HUES48 (cell line): ENCODE data around the gene AGO3.

Experiments used
- H3K27ac ChIP-seq: one replicate; pipeline ENCODE4 v1.7.0; 2013; ENCODE audit warnings: low read depth, low read length, inconsistent platforms
- H3K27me3 ChIP-seq: 2 replicates; pipeline ENCODE4 v1.6.1; 2013; ENCODE audit warnings: mild to moderate bottlenecking, low read length; ENCODE audit not compliant: control insufficient read depth, insufficient read depth
- H3K36me3 ChIP-seq: 2 replicates; pipeline ENCODE4 v1.6.1; 2013; ENCODE audit warnings: low read length; ENCODE audit not compliant: control insufficient read depth, insufficient read depth
- H3K4me1 ChIP-seq: 2 replicates; pipeline ENCODE4 v1.6.1; 2013; ENCODE audit warnings: mild to moderate bottlenecking, low read length; ENCODE audit not compliant: control insufficient read depth, insufficient read depth
- H3K4me3 ChIP-seq: 2 replicates; pipeline ENCODE4 v1.5.1; 2013; ENCODE audit warnings: mild to moderate bottlenecking, low read depth, low read length
- H3K9ac ChIP-seq: 2 replicates; pipeline ENCODE4 v1.6.1; 2013; ENCODE audit warnings: mild to moderate bottlenecking, low read depth, low read length, moderate library complexity
- H3K9me3 ChIP-seq: 2 replicates; pipeline ENCODE4 v1.6.1; 2013; ENCODE audit warnings: low read length; ENCODE audit not compliant: control insufficient read depth, insufficient read depth

AGO3 gene

GRCh38 chr1:36088577-36089392 is 157.9 kb downstream of the AGO3 start, which contains the start of gene ADPRS:
Gene ADPRS (plus strand): TSS chr1:36088892. CDS start chr1:36088905, 13 bp downstream.
- peak within 1 kb of the TSS; percentile 74 for H3K27ac ChIP-seq
- no peaks in the 10 kb centered on the region for H3K9me3 ChIP-seq
- peaks cover 9% of the 10 kb centered on the region; the same call in 1 of the 2 replicates for H3K4me1 ChIP-seq
- peak within 1 kb of the TSS; percentile 93 for H3K4me3 ChIP-seq
- peak within 1 kb of the TSS; percentile 71 for H3K9ac ChIP-seq
- H3K36me3 ChIP-seq, result peaks cover 34% of the 10 kb centered on the region
- H3K27me3 ChIP-seq, result no peaks in the 10 kb centered on the region; the same call in 1 of the 2 replicates

DNA sequence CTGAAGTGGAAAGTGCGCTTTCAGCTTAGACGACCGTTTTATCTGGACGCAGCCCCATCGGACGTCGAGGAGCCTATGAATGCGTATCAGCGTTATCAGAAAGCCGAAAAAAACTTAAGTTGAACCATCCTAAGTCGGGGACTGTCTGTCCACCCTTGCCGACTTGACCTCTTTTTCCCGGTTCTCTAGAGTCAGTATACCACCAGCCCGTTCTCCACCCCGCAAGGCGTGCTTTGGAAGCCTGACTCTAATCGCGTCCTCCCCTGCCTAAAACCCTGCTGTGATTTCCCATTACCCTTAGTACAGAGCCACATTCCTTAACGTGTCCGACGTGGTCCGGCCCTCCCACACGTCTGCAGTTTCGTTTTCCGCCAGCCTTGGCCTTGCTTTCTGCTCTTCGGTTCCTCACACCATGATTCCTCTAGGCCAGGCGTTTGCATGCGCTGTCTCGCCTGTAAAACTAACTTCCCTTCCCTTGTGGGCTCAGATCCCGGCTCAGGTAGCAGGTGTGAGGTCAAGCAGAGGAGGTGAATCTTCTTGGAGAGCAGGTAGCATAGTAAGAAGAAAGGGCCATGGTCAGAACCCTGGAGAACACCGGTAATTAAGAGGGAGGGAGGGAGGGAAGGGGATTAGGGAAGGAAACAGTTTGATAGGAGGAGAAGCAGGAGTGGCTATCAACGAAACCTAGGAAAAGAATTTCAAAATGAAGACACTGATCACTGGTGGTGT is 158.7 kb downstream of the AGO3 start:
- Histone ChIP-seq H3K9me3 (no peaks in the 10 kb centered on the region), H3K9ac (peak overlapping the region; percentile 71), H3K36me3 (peaks cover 42% of the 10 kb centered on the region), H3K27me3 (no peaks in the 10 kb centered on the region; the same call in 1 of the 2 replicates), H3K4me1 (peaks cover 9% of the 10 kb centered on the region; the same call in 1 of the 2 replicates), H3K4me3 (peak overlapping the region; percentile 93), H3K27ac (peak overlapping the region; percentile 29)

- Histone ChIP-seq H3K4me1 (peaks cover 9% of the 10 kb centered on the region; the same call in 1 of the 2 replicates), H3K9ac (no peak overlapping the region), H3K27me3 (no peaks in the 10 kb centered on the region), H3K27ac (no peak overlapping the region), H3K9me3 (no peaks in the 10 kb centered on the region), H3K36me3 (peaks cover 58% of the 10 kb centered on the region), H3K4me3 (no peak overlapping the region)
Observed at GRCh38 chr1:36091141-36091540, 160.2 kb downstream of the AGO3 start.

DNA sequence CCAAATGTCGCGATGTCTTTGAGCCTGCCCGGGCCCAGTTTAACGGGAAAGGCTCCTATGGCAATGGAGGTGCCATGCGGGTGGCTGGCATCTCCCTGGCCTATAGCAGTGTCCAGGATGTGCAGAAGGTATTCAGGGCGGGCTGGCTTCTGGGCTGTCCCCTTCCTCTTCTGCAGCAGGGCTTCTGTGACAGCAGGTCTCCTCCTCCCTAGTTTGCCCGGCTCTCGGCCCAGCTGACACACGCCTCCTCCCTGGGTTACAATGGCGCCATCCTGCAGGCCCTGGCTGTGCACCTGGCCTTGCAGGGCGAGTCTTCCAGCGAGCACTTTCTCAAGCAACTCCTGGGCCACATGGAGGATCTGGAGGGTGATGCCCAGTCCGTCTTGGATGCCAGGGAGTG is 160.8 kb downstream of the AGO3 start:
- H3K9ac ChIP-seq, result no peak overlapping the region
- H3K9me3 ChIP-seq, result no peaks in the 10 kb centered on the region
- peaks cover 59% of the 10 kb centered on the region for H3K36me3 ChIP-seq
- H3K4me1 ChIP-seq, result peaks cover 9% of the 10 kb centered on the region; the same call in 1 of the 2 replicates
- no peak overlapping the region for H3K4me3 ChIP-seq
- no peak overlapping the region for H3K27ac ChIP-seq
- no peaks in the 10 kb centered on the region for H3K27me3 ChIP-seq

GRCh38 chr1:36092166-36092797 is 161.4 kb downstream of the AGO3 start:
- Histone ChIP-seq H3K36me3 (peaks cover 59% of the 10 kb centered on the region), H3K4me1 (peaks cover 11% of the 10 kb centered on the region; the same call in 1 of the 2 replicates), H3K27me3 (no peaks in the 10 kb centered on the region)

GRCh38 chr1:36092798-36093185 is 161.9 kb downstream of the AGO3 start:
- peaks cover 59% of the 10 kb centered on the region for H3K36me3 ChIP-seq
- peaks cover 16% of the 10 kb centered on the region; the same call in 1 of the 2 replicates for H3K4me1 ChIP-seq

More at GRCh38 chr1:36092166-36092797, 161.4 kb downstream of the AGO3 start:
- Histone ChIP-seq H3K9me3 (no peaks in the 10 kb centered on the region), H3K27ac (no peak overlapping the region), H3K9ac (no peak overlapping the region), H3K4me3 (no peak overlapping the region)

DNA sequence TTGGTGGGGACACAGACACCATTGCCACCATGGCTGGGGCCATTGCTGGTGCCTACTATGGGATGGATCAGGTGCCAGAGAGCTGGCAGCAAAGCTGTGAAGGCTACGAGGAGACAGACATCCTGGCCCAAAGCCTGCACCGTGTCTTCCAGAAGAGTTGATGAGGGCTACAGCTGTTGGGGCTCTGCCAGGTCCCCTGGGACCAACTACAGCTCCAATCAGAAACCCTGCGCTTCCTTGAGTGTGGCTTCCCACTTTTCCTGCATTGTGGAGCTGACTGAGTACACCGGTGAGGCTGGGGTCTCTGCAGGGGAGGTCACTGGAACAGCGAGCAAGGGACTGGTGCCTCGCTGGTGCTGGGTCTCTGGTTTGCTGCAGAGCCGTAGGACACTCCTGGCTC is 162.3 kb downstream of the AGO3 start:
- no peaks in the 10 kb centered on the region for H3K9me3 ChIP-seq
- no peak overlapping the region for H3K27ac ChIP-seq
- peaks cover 59% of the 10 kb centered on the region for H3K36me3 ChIP-seq
- no peak overlapping the region for H3K4me3 ChIP-seq
- peaks cover 15% of the 10 kb centered on the region; the same call in 1 of the 2 replicates for H3K4me1 ChIP-seq
- H3K9ac ChIP-seq, result no peak overlapping the region
- H3K27me3 ChIP-seq, result no peaks in the 10 kb centered on the region

More at GRCh38 chr1:36092798-36093185, 161.9 kb downstream of the AGO3 start:
- H3K9ac ChIP-seq, result no peak overlapping the region
- no peaks in the 10 kb centered on the region for H3K9me3 ChIP-seq
- H3K27ac ChIP-seq, result no peak overlapping the region
- H3K27me3 ChIP-seq, result no peaks in the 10 kb centered on the region
- no peak overlapping the region for H3K4me3 ChIP-seq

DNA sequence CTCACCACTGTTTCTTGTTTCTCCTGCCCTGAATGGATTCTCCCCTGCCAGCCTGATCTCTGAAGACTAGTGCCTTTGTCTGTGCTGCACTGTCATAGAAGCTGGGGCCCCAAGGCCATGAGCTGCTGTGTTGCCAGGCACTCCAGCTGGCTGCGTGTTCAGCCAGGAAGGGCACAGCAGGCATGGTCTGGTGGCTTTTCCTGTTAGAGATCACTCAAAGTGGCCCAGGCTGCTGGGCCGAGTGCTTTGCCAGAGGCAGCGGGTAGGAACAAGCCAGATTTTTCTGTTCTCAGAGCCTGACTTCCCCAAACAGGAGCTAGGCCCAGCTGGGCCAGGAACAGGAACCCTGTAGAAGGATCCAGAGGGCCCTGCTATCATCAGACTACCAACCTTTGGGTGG is 163.0 kb downstream of the AGO3 start:
- Histone ChIP-seq H3K27me3 (no peaks in the 10 kb centered on the region), H3K4me1 (peaks cover 12% of the 10 kb centered on the region; the same call in 1 of the 2 replicates), H3K9me3 (no peaks in the 10 kb centered on the region), H3K27ac (no peak overlapping the region), H3K36me3 (peaks cover 59% of the 10 kb centered on the region), H3K4me3 (no peak overlapping the region), H3K9ac (no peak overlapping the region)

DNA sequence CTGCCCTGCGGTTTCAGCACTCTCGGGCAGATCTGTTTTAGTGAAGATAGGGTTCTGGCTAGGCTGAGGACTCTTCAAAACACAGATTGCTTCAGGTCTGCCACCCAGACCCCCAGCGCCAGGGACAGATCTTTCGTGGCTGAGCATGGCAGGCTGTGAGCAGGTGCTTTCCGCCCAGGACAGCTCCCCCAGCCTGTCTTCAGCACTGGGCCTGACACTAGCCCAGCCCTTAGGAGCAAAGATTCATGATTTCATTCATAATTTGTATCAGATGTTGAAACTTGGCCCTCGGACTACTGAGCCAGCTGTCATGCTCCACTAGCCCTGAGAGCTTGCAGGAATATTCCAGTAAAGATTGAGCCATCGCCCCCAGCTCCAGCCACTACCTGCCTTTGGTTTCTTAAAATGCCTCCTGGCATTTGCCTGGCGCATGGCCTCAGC is 163.7 kb downstream of the AGO3 start:
- H3K9ac ChIP-seq, result no peak overlapping the region
- no peak overlapping the region for H3K4me3 ChIP-seq
- peaks cover 12% of the 10 kb centered on the region; the same call in 1 of the 2 replicates for H3K4me1 ChIP-seq
- H3K36me3 ChIP-seq, result peaks cover 59% of the 10 kb centered on the region
- H3K27me3 ChIP-seq, result no peaks in the 10 kb centered on the region
- H3K27ac ChIP-seq, result no peak overlapping the region
- no peaks in the 10 kb centered on the region for H3K9me3 ChIP-seq

DNA sequence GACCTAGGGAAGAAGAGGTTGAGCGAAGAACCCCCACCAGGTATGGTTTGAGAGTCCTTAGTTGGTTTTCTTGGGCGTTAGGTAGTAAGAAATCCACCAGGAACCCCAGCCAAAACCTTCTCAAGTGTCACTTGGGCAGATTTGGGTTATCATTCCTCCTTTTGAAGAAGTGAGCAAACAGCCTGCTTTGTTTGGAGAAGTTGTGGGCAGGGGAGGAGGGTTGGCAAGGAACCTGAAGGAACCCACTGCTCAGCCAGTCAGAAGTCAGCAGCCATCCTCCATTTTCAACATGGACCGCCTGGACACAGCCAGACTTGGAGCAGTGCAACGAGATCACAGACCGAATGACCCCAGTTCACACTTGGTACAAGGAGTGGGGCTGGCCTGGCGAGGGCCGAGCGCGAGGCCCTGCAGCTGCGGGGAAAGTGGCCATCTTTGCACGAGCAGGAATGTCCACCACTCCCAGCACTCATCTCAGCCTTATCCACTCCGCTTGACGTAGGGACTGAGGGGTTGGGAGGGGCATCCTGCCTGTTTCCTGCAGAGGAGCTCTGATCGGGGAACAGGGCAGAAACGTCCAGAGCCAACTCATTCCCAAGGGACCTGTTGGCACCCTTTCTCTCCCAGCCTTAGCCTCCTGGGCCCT is 165.0 kb downstream of the AGO3 start:
- no peaks in the 10 kb centered on the region for H3K9me3 ChIP-seq
- no peak overlapping the region for H3K27ac ChIP-seq
- H3K4me3 ChIP-seq, result no peak overlapping the region
- peaks cover 53% of the 10 kb centered on the region for H3K36me3 ChIP-seq
- no peak overlapping the region for H3K9ac ChIP-seq
- H3K27me3 ChIP-seq, result no peaks in the 10 kb centered on the region
- H3K4me1 ChIP-seq, result peaks cover 7% of the 10 kb centered on the region; the same call in 1 of the 2 replicates
